Limb (tissue), 2 donors: ENCODE results near the gene CUL1.

ENCODE experiments used
- DNase-seq, 2 donors: peaks; one replicate each; pipeline ENCODE4 v3.0.0-alpha.2; 2016; ENCODE audit errors: extremely low spot score in 2 of 2

Gene CUL1

DNA sequence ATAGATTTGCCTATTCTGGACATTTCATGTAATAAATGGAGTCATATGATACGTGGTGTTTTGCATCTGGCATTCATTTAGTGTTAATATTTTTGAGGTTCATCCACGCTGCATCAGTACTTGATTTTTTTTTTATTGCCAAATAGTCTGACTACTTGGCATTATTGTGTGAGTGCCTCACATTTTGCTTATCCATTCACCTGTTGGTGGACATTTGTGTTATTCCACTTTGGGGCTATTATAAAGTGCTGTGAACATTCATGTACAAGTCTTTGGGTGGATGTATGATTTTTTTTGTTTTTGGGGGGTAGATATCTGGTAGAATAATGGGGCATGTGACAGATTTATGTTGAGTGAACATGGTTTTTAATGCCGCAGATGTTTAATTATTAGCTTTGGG is 19.7 kb downstream of the CUL1 start:
- no peak for DNase-seq

DNA sequence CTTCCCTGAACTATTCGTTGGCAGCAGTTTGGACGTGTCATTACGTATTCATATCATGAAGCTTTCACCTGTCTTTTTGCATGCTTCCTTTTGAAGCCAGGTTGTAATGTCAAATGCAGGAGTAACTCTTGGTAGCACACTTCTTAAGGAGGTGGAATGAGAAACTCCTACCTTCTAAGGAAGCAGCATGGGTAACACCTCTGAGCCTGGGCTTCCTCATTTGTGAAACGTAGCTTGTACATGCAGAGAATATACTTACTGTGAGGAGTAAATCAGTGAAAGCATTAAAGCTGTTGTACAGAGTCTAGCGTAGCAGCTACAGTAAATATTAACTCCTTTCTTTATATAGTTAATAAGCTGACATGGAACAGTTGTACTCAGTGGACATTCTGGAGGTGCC is 21.1 kb downstream of the CUL1 start:
- no peak for DNase-seq

DNA sequence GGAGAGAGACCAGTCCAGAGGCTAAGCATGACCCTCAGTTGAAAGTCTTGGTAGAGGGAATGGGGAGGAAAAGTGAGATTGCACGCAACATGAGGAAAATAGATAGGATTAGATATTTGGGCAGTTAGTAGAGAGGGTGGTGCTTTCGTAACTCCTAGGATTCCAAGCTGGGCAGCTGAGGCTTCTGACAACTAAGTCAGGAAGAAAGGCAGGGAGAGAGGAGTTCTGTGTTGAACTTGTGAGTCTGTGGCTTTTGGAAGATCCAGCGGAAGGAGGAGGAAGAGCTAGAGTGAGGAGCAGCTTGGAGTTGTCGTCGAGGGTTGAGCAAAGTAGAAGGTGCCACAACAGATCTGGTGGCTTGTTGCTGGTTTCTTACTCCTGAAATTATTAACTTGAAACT is 21.8 kb downstream of the CUL1 start:
- DNase-seq = no peak

DNA sequence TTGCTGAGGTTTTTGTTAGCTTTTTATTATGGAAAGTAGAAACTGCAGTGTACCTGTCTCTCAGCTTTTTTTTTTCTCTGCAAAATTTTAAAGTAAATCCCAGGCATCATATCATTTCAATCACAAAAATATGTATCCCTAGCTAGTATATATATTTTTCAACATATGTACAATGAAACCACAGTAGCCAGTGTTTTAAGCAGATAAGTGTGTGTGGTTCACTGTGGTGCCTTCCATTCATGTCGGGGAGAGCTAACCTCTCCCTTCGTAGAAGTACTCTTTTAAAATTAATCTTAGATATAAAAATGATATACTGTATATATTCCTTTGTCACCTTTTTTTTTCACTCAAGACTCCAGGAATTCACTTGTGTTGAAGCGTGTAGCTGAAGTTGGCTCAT is 22.7 kb downstream of the CUL1 start:
- no peak for DNase-seq

DNA sequence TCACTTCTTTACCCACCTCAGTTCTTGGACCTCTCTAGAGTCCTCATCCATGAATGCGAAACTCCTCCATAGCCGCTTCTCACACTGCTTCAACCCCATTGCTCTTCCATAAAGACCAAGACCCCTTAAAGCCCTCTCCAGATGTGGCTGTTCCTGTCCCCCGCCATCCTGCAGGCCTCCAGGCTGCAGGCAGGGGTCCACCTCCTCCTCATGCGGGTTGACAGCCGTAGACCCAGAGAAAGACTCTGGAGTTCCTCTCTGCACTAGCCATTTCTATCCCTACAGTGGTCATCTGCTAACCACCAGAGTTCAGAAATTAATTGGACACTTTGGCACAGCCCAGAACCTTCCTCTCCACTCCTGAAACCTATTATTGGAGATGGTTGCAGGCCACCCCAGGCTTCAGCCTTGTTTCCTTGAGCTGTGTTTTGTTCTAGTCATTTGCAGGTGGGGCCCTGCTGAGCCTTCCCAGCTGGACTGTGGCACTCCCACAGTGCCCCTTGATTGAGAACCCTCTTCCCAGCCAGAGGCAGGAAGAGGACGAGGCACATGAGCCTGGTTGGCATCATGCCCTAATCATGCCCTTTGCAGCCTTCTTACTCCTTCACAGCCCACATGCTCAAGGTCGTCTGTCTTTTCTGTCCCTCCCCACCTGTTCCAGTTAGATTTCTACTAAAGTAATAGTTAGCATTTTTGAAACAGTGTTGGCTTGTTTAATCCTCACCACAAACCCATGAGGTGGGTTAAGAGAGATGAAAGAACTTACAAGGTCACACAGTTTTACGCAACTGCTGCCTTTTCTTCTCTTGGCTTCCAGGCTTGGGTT is 23.9 kb downstream of the CUL1 start:
- no peak for DNase-seq

DNA sequence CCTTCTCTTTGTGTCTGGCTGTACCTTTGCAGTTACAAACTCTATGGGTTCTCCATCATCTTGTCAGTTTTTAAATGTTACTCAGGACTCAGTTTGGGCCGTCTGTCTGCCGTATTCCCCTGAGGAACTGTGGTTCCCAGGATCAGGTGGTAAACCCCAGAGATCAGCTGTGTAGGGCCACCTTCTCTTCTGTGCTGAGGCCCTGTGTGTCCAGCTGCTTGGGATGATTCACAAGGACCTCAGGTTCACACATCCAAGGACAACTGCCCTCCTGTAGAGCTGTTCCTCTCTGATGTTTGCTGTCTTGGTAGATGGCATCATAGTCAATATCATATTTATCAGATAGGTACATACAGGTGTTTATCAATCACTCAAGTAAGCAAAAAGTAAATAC is 24.5 kb downstream of the CUL1 start:
- DNase-seq = no peak

DNA sequence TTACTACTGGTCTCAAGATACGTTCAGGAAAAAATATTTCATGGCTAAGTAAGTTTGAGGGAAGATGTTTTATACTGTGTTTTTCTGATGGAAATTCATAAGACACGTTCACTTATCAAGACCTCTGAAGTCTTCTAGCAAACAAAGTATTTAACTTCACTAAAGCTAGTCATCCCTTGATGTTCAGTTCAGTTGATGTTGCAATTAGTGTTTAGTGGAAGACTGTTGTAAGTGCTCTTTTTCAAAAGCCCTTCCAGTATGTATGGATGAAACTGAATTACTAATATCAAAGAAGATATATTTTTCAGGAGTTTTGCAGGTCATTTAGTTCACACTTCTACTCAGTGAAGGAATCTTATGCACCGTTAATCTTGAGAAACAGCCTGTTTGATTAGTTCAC is 25.1 kb downstream of the CUL1 start:
- no peak for DNase-seq

DNA sequence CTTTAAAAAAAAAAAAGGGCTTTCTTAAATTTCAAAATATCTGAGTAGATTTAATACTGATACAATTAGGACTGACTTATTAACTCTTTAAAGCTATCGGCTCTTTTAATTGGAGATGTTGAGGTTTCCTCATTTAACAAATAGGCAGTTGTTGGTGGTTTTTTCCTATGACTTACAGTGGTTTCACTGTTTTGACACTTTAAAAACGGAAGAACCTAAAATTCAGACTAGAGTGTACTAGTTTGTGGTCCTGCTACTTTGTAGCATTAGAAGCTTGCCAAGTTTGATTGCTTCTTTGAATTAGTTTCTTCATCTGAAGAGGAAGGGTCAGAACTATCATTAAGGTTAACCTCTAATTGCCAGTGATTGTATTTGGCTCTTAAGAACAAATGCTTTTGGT is 27.7 kb downstream of the CUL1 start:
- no peak for DNase-seq

DNA sequence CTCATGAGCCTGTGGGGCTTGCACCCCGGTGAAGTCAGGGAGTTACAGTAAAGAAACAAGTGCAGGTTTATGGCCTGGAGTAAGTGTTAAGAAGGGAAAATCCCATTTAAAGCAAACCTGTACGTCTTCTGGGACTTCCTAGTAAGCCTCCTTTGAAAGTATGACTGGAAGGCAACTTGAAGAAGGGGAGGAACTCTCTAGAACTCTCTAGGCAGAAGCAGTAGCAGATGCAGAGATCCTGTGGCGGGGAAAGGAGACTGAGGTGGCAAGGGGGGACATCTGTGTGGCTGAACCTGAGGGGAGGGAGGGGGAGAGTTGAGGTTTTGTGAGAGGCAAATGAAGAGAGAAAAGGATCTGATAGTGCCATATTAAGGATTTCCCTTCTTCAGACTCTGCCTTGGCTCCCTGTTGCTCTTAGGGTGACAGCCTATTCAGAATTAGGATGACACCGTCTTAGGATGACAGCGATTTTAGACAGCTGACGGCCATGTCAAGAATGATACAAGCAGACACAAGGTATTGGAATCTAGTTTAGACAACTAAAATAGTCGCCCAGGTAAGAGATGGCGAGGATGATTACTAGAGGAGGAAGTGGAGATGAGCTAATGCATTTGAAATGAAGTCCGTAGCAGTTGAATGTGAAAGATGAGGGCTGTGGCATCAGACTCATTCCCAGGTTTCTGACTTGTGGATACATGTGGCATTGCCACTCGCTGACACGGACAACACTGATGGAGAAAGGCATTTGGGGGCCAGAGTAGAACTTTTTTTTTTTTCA is 29.0 kb downstream of the CUL1 start:
- no peak for DNase-seq

DNA sequence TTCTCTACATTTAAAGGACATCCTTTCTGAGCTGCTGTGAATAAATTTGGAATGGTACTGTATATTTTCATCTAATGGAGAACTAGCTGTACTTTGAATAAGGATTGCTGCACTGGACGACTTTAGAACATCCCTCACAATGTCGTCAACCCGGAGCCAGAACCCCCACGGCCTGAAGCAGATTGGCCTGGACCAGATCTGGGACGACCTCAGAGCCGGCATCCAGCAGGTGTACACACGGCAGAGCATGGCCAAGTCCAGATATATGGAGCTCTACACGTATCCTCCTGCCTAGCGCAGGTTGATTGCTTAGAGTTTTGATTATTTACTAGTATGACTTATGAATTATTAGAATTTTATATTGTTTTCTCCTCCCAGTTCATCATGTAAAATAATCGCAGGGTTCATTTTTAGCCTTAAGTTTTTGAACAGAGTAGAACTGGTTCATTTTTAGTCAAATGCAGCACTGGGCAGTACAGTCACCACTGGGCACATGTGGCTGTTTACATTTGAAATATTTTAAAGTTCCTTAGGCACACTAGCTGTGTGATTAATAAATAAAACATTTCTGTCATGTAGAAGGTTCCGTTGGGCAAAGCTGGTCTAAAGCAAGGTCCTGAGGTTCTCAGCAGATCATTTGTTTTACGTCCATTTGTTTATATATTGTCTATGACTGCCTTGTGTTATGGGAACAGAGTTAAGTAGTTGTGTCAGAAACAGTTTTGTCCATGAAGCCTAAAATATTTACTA is 31.5 kb downstream of the CUL1 start:
- no peak for DNase-seq

DNA sequence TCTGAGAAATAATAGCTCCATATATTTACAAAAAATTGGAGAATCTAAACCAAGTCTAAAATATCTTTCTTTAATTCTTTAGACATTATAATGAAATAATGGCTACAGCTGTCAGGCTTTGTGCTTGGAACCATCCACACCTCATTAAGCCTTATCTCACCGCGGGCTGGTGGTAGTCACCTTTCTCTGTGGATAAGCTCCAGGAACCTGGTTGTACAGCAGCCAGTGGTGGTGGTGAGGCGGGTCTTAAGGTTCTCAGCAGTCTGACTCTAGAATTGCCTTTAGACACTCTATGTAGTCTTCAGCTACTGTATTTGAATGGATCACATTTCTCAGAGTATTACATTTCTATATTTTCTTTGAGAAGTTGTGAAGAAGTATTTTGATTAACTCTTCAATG is 34.2 kb downstream of the CUL1 start:
- DNase-seq = no peak

DNA sequence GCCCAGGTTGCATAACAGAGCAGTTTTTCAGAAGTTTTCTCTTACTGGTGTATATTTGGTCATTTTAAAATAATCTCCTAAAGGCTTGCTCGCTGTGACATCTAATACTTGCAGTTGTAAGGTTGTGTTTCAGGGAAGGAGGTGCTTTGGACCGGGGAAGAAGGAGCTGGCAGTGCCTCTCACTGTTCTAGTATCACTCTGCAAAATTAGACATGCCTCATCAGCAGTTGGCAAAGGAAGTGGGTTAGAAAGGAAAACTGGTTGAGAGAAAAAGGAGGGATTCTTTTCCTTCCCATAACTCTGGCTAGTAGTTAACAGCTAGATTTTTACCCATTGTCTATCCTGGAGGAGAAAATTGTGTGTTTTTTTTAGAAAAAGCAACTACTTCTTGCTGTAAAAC is 34.8 kb downstream of the CUL1 start:
- DNase-seq = no peak

DNA sequence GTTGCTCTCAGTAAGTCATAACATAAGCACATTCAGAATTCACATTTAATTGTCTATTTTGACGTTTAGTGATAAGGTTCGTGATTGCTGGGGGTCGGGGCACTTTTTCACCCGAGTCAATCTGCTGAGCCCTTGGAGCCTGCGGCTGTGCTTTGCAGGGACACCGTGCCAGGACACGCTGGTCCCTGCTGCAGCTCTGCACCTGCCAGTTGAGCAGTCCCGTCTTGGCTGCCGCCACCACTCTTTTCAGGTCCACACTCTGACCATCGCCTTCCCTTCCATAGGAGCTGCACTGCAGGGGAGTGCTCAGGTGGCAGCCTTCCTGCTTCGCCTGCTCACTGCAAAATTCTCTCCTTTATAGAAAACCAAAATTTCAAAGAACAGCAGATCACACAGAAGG is 36.4 kb downstream of the CUL1 start:
- no peak for DNase-seq

DNA sequence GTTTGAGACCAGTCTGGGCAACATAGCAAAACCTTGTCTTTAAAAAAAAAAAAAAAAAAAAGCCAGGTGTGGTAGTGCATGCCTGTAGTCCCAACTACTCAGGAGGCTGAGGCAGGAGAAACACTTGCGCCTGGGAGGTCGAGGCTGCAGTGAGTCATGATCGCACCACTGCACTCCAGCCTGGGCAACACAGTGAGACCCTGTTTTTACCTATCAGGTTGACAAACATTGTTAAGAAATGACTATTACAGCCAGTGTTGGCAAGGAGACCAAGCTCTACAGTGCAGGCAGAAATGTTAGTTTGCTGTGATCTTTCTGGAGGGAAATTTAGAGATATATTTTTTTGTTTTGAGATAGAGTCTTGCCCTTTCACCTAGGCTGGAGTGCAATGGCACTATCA is 37.3 kb downstream of the CUL1 start:
- no peak for DNase-seq

DNA sequence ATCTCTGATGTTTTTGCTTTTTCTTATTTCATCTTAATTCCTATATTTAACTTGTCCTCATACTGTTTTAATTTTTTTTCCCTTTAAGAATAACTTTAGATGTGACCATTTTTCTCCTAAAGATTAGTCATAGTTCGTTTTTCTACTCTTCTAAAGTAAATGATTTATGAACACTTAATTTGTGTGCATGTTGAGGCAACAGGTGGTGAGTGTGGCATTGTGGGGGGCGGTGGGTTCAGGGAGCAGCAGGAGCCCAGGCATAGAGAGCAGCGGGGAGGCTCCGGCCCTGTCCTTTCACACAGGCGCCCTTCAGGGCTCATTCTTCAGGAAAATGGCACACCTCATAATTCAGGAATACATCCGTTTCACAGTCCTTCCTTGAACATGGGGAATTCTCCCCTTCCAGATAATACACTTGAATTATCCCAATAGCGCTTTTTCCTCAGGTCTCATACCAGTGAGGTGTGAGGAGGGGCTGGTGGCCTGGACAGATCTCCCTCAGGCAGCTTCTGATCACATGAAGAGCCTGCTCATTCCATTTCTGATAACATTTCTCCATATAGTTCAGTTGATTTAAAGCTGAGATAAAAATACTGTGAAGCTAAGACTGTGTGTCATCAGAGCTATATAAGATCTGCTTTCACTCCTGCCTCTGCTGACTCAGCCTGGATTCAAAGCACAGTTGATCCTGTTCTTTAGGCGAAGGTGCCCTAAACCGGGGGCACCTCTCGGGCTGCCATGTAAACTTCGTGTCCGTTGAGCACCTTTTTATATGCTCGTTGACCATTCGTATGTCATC is 40.2 kb downstream of the CUL1 start:
- no peak for DNase-seq

DNA sequence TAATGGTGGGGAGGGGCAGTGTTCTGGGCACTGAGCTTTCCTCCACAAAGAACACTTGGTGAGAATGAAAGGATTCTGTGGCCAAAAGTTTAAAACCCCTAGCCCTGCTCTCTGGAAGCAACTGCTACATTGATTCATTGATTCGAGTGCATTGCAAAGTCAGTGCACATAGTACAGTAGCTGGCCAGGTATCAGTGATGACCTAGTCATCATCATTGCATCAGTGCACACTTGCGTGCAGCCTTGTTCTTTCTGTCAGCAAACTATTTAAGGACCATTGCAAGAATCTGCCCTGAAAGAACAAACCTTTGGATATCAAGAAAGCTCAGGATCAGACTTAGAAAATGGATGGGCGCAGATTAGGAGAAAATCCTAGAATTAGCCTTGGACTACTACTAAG is 47.4 kb downstream of the CUL1 start:
- no peak for DNase-seq

DNA sequence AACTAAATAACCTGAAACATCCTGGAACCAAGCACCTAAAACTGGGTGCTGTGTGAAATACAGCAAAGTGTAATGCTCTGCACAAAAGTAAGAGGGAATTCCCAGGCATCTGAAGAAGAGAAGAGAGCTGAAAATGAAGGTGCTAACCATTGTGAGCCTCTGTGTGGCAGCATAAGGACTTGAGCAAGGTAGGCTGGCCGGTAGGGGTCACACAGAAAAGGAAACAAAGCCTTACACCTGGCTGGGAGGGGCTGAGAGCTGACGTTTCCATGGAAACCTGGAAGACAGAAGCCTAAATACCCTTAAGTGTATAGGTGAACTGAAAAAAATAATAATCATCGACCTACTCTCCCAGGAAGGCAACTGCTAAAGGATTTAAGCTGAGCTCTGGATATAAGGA is 48.6 kb downstream of the CUL1 start:
- DNase-seq = no peak

DNA sequence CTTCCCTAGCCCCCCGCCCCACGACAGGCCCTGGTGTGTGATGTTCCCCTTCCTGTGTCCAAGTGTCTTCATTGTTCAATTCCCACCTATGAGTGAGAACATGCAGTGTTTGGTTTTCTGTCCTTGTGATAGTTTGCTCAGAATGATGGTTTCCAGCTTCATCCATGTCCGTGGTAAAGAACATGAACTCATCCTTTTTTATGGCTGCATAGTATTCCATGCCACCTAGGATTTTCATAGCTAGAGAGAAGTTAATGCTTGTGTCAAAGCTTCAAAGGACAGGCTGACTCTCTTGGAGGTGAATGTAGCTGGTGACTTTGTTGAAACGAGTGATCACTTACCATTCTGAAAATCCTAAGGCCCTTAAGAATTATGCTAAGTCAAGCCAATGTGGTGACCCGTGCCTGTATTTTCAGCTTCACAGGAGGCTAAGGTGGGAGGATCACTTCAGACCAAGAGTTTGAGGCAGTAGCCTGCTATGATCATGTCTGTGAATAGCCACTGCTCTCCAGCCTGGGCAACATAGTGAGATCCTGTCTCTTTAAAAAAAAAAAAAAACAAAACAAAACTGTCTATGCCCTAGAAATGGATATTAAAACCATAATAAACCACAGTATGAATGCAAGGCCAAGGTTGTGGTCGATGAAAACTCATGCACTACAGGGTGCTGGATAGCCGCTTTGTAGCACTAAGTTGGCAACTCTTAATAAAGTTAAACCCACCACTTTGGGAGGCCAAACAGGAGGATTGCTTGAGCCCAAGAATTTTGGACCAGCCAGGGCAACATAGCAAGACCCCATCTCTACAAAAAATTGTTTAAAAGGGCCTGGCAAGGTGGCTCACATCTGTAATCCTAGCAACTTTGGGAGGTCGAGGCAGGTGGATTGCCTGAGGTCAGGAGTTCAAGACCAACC is 52.0 kb downstream of the CUL1 start:
- no peak for DNase-seq

DNA sequence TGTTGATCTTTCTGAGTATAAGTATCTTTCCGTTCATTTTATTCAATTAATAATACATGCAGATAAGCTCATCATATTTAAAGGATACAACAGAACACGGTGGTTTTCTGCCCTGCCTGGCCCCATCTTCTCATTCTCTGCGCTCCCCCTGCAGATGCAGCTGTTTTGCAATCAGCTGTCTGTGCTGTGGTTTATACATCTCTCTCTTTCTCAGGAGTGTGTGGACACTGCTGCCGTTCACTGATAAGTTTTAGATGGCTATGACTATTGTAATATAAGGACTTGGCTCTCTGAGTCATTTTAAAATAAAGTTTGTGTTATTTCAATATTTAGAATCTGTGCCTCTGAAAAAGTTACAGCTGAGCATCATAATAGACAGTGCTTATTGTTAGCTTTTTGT is 54.5 kb downstream of the CUL1 start:
- no peak for DNase-seq

DNA sequence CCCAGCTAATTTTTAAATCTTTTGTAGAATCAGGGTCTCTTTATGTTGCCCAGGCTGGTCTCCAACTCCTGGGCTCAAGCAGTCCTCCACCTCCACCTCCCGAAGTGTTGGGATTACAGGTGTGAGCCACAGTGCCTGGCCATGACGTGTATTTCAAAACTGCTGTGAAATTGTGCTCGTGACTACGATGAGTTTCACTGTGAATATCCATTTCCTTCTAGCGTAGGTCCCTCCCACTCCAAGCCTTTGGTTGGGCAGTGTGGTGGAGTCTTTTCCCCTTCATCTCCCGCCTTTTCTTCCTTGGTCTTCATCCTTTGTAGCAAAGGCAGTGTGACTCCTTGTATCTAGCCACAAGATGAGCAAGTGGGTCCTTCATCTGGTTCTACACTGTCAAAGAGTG is 56.2 kb downstream of the CUL1 start:
- no peak for DNase-seq
